Central memory CD8-positive, alpha-beta T cell (primary cell): ENCODE data around the gene FAM83F.

ENCODE experiments used
- ATAC-seq: fragments of 150-1000 bp; cut with Tn5 transposase; replicated peaks from 2 replicates; pipeline ENCODE4 v1.10.0; 2022; ENCODE audit warnings: mild to moderate bottlenecking, moderate FRiP score, moderate number of reproducible peaks; ENCODE audit not compliant: poor library complexity, severe bottlenecking; ENCODE audit errors: extremely low read depth
- DNase-seq, 2 donors: peaks; one replicate each; pipeline ENCODE4 v3.0.0; 2021; ENCODE audit warnings: low spot score in 2 of 2
- H3K27ac Mint-ChIP-seq: one replicate; pipeline ENCODE4 v1.8.0; 2022; ENCODE audit warnings: low read depth, mild to moderate bottlenecking, moderate library complexity, mixed read lengths
- H3K27me3 Mint-ChIP-seq: one replicate; pipeline ENCODE4 v1.8.0; 2022; ENCODE audit warnings: mixed read lengths
- H3K36me3 Mint-ChIP-seq: one replicate; pipeline ENCODE4 v1.8.0; 2022; ENCODE audit warnings: mild to moderate bottlenecking, moderate library complexity, mixed read lengths; ENCODE audit not compliant: insufficient read depth
- H3K4me1 Mint-ChIP-seq: one replicate; pipeline ENCODE4 v1.8.0; 2022; ENCODE audit warnings: mixed read lengths
- H3K4me3 Mint-ChIP-seq: one replicate; pipeline ENCODE4 v1.8.0; 2022; ENCODE audit warnings: mild to moderate bottlenecking, moderate library complexity, mixed read lengths
- H3K9me3 Mint-ChIP-seq: one replicate; pipeline ENCODE4 v1.8.0; 2022; ENCODE audit warnings: mixed read lengths

Gene FAM83F

DNA sequence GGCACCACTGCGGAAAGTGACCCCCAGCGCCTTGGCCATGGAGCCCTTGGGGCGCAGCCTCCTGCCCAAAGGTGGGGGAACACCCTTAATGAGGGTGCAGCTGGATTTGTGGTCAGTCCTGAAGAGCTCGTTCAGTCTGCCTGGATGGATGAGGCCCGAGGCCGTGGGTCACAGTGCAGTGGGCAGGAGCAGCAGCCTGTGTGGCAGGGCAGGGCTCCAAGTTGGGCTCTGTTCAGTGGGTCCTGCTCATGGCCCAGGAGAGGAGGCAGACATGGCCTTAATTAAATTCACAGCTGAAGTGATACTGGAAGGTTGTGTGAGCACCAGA is 33.3 kb downstream of the FAM83F start:
- no peaks in the 10 kb centered on the region for H3K36me3 Mint-ChIP-seq
- no peaks in the 10 kb centered on the region for H3K27me3 Mint-ChIP-seq
- no peak overlapping the region for H3K27ac Mint-ChIP-seq
- ATAC-seq, result no peak
- DNase-seq, result no peak
- H3K4me1 Mint-ChIP-seq, result no peaks in the 10 kb centered on the region
- no peak overlapping the region for H3K4me3 Mint-ChIP-seq
- no peaks in the 10 kb centered on the region for H3K9me3 Mint-ChIP-seq

DNA sequence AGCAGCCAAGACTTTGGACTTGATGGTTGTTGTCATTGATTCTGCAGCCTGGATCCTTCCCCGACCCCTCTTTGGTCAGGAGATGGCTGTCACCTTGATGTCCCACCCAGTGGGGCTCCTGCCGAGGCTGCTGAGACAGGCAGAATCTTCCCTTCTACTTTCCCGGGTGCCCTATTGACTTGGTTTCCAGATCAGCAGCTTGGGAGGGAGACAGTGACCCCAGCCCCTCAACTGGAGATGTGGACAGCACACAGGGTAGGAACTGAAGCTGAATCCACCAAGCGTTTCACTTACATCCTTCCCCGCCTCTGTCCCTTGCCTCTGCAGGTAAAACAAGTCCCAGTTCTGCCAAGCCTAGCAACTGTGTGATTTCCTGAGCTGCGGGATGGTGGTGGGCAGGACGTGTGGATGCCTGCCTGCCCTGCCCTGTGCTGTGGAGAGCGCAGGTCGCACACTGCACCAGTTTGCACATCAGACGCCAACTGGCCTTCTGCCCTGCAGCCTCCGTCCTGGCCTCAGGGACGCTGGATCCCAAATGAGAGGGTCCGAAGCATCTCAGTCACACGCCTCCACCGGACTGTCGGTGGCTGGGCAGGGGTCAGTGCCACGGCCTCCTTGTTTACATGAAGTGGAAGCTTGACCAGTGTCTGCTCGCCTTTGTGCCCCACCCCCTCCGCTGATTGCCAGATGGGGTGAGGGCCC is 34.6 kb downstream of the FAM83F start:
- ATAC-seq (no peak), DNase-seq (no peak)
- H3K4me3 Mint-ChIP-seq, result no peak overlapping the region
- H3K4me1 Mint-ChIP-seq, result no peaks in the 10 kb centered on the region
- H3K27me3 Mint-ChIP-seq, result no peaks in the 10 kb centered on the region
- no peaks in the 10 kb centered on the region for H3K36me3 Mint-ChIP-seq
- H3K9me3 Mint-ChIP-seq, result no peaks in the 10 kb centered on the region
- no peak overlapping the region for H3K27ac Mint-ChIP-seq

DNA sequence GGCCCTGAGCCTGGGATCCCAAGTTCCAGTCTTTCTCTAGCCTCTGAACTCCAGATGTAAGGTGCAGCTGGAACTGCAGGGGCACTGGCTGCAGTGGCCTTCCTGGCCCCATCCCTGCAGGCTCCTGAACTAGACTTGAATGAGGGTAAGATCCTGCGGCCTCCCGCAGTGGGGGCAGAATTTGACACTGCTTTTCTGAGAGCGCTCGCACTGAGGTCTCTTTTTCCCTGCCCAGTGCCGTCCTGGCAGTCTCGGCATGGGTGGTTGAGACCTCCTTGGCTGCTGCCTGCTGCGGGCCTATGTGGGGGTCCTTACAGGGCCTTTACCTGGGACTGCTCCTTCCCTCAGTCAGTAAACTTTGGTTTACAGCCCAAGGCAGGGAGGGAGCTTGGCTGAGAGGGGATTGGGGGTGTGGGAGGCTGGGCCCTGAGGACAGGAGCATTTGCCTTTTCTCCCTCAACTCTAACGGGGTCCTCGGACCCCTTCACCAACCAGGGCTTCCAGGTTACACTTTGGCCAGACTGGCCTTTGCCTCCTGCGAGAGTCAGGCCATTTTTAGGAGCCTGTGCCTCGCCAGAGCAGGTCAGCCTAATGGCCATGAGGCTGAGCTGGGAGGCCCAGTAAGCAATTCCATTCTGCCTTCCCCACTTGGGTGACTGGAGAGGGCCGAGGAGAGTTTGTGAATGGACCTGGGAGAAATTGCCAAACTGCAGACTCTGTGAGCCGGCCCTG is 35.4 kb downstream of the FAM83F start:
- no peak overlapping the region for H3K4me3 Mint-ChIP-seq
- no peaks in the 10 kb centered on the region for H3K36me3 Mint-ChIP-seq
- DNase-seq, result no peak
- H3K27me3 Mint-ChIP-seq, result no peaks in the 10 kb centered on the region
- ATAC-seq, result no peak
- H3K27ac Mint-ChIP-seq, result no peak overlapping the region
- H3K9me3 Mint-ChIP-seq, result no peaks in the 10 kb centered on the region
- H3K4me1 Mint-ChIP-seq, result no peaks in the 10 kb centered on the region

DNA sequence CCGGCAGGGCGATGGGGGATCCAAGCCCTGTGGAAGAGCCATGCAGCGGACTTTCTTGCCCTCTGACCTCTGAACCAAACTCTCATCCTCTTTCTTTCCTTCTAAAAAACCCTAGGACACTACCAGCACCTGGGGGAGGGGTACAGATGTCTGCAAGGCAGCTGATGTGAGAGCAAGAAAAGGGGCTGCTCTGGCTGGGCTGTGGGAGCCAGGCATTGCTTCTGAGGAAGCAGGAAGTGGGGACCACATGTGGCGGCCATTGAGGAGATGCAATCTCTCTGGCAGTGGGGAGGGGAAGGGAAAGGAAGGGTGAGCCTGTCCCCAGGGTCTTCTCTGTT is 36.0 kb downstream of the FAM83F start:
- ATAC-seq (no peak), DNase-seq (no peak)
- Mint-ChIP-seq H3K4me1 (no peaks in the 10 kb centered on the region), H3K9me3 (no peaks in the 10 kb centered on the region), H3K36me3 (no peaks in the 10 kb centered on the region), H3K4me3 (no peak overlapping the region), H3K27ac (no peak overlapping the region), H3K27me3 (no peaks in the 10 kb centered on the region)

DNA sequence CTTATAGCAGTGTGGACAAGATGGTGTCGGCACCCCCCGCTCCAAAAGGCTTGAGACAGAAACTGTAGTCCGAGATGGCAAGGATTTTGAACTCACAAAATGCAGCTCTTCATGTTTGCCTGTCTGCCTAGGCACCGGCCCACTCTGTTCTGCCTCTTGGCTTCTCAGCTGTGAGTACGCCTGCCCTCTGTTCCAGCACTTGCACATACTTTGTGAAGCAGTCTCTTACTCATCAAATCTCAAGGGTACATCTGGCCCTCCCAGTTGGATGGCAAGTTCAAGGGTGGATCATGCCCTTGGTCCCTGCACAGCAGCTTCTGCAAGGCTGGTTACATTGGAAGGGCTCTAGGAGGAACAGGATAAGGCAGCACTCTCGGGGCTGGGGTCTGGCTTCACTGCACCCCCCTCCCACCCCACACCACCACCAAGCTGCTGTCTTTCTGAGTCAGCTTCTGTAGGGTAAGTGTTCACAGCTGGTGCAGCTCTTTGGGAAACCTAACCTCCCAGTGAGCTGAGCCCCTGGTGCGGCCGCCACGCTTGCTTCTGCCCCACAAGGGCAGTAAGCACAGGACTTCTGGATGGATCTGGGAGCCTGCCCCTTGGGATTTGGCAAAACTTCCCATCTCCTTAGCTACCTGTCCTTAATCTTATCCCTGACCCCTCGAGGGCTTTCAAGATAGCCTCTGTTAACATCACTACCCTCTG is 37.2 kb downstream of the FAM83F start:
- Mint-ChIP-seq H3K27me3 (no peaks in the 10 kb centered on the region), H3K9me3 (no peaks in the 10 kb centered on the region), H3K4me1 (no peaks in the 10 kb centered on the region), H3K27ac (no peak overlapping the region), H3K36me3 (no peaks in the 10 kb centered on the region), H3K4me3 (no peak overlapping the region)
- no peak for DNase-seq
- no peak for ATAC-seq

DNA sequence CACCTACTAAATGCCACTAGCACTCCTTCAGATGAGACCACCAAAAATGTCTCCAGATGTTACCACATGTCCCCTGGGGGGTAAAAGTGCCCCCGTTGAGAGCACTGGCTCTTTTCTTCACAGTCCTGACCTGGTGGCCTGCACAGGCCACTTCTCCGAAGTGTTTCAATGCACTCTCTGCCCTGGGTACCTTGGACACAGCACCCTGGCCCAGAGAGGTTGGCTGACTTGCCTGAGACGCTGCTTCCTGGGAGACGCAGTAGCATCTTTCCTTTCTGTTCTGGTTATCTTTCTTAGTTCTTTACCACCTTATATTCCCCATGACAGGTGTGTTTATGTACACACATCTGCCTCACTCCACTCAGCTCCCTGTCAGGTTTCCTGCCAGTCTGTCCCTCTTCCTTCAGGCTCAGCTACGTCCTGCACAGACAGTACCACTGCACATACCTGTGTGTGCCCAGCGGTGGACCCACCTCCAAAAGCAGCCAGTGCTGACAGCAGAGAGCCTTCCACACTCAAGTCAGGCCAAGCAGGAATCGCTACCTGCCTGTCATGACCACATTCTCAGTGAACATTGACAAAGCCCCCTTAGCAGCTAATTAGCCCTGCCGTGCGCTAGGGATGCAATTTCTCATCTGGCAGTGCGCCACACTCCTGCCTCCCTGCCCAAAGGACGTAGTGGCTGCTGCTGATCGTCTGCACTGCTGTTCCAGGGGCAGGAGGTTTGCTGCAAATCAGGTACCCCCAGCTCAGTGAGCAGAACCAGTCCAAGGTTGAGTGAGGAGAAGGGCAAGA is 39.0 kb downstream of the FAM83F start:
- Mint-ChIP-seq H3K27ac (no peak overlapping the region), H3K4me3 (no peak overlapping the region), H3K9me3 (no peaks in the 10 kb centered on the region)

DNA sequence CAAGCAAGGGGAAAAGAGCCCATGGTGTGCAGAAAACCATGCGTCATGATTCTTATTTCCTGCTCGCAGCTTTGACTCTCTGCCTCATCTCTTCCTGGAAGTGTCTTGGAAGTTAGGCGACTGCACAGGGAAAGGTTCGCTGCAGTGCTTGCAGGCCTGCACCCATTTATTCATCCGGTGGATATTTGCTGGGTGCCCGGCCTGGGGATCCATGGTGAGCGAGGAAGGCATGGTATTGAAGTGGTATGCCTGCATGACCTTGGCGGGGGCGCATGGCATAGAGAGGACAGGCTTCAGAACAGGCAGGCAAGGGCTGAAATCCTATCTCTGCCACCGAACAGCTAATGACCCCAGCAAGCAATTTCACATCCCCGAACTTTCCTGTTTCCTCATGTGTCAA is 40.6 kb downstream of the FAM83F start:
- Mint-ChIP-seq H3K27me3 (peaks cover 30% of the 10 kb centered on the region), H3K9me3 (no peaks in the 10 kb centered on the region), H3K4me1 (no peaks in the 10 kb centered on the region), H3K36me3 (no peaks in the 10 kb centered on the region), H3K27ac (no peak overlapping the region), H3K4me3 (no peak overlapping the region)
- ATAC-seq, result no peak
- no peak for DNase-seq

More for the DNA sequence above, 39.0 kb downstream of the FAM83F start:
- Mint-ChIP-seq H3K27me3 (peaks cover 15% of the 10 kb centered on the region), H3K4me1 (no peaks in the 10 kb centered on the region), H3K36me3 (no peaks in the 10 kb centered on the region)
- ATAC-seq (no peak), DNase-seq (no peak)

DNA sequence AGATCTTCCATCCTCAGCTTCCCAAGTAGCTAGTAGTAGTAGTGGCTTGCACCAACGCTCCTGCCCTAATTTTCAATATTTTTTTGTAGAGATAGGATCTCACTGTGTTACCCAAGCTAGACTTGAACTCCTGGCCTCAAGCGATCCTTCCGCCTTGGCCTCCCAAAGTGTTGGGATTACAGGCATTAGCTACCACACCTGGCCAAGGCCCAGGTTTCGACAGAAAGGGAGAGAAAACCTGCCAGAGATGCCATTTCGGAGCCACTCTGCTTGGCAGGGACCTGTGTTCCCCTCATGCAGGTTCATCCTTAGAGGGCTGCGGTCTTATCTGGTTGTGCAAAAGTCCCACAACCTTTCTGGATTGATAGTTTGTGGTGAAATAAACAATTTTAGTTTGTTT is 41.4 kb downstream of the FAM83F start:
- Mint-ChIP-seq H3K4me1 (no peaks in the 10 kb centered on the region), H3K4me3 (no peak overlapping the region), H3K27me3 (peaks cover 30% of the 10 kb centered on the region), H3K9me3 (no peaks in the 10 kb centered on the region), H3K36me3 (no peaks in the 10 kb centered on the region), H3K27ac (no peak overlapping the region)
- DNase-seq, result no peak
- no peak for ATAC-seq

DNA sequence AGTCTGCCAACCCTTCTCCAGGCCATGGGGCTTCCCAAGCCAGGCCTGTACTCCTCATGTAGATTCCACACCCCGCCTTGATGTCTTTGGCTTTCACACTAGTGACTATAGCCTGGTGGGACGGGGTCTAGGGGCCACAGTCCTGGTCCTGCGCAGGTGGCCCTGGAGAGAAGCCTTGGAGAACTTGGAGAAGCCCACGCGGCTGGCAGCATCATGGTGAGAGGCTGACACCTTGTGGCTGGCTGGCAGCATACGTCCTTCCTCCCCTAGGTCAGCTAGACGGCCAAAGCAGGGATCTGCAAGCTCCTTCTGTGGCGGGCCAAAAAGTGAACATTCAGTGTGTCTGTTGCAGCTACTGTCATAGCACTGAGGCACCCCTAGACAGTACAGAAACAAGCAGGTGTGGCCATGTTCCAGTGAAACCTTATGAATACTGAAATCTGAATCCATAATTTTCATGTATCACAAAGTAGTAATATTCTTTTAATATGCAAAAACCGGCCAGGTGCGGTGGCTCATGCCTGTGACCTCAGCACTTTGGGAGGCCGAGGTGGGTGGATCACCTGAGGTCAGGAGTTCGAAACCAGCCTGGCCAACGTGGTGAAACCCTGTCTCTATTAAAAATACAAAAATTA is 42.0 kb downstream of the FAM83F start:
- Mint-ChIP-seq H3K9me3 (no peaks in the 10 kb centered on the region), H3K36me3 (no peaks in the 10 kb centered on the region), H3K4me1 (no peaks in the 10 kb centered on the region), H3K27me3 (peaks cover 30% of the 10 kb centered on the region), H3K27ac (no peak overlapping the region), H3K4me3 (no peak overlapping the region)
- DNase-seq (no peak), ATAC-seq (peak; percentile 40)

DNA sequence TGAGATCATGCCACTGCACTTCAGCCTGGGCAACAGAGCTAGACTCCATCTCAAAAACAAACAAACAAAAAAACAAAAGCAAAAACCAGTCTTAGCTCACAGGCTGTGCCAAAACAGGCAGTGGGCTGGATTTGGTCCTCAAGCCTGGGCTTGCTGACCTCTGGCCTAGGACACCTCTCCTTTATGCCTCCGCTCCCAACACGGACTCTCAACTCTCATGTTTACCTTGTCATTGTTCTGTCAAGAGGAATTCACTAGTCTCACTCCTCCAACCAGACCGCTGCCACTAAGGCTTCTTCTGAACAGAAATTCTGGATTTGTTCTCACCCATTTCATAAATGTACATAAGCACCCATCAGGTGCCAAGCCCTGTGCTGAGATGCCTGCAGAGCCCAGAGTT is 42.6 kb downstream of the FAM83F start:
- no peaks in the 10 kb centered on the region for H3K36me3 Mint-ChIP-seq
- ATAC-seq, result no peak

DNA sequence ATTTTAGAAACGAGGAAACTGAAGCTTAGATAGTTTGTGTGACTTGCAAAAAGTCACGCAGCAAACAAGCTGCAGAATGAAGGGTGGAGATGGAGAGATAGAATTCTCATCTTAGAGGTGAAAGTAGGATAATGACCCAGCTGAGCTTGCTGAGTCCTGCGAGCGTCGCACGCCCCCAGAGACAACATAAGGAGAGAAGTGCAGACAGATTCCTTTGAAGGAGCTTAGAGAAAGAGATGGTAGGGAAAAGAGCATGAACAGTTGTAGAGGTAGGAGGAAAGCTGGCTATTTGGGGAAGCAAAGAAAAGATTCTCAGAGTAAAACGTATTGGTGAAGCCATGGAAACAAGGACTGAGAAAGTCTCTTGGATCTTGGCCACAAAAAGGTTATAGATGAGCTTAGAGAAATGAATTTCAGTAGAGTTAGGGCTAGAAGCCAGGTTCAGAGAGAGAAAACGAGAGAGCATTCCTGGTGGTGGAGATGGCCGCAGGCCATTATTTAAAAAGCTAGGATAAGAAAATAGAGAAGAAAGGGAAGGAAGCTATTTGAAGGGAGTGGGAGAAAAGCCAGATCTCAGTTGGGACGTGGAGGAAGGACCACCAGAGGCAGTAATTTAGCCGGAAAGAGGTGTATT is 44.8 kb downstream of the FAM83F start:
- no peak for DNase-seq
- H3K4me1 Mint-ChIP-seq, result peaks cover 8% of the 10 kb centered on the region
- H3K9me3 Mint-ChIP-seq, result no peaks in the 10 kb centered on the region
- peaks cover 30% of the 10 kb centered on the region for H3K27me3 Mint-ChIP-seq
- no peak for ATAC-seq
- no peak overlapping the region for H3K27ac Mint-ChIP-seq
- no peak overlapping the region for H3K4me3 Mint-ChIP-seq
- H3K36me3 Mint-ChIP-seq, result peaks cover 7% of the 10 kb centered on the region

More for the DNA sequence above, 42.6 kb downstream of the FAM83F start:
- H3K4me1 Mint-ChIP-seq, result no peaks in the 10 kb centered on the region
- DNase-seq, result no peak
- no peak overlapping the region for H3K4me3 Mint-ChIP-seq
- H3K27me3 Mint-ChIP-seq, result peaks cover 30% of the 10 kb centered on the region
- H3K27ac Mint-ChIP-seq, result no peak overlapping the region
- H3K9me3 Mint-ChIP-seq, result no peaks in the 10 kb centered on the region

DNA sequence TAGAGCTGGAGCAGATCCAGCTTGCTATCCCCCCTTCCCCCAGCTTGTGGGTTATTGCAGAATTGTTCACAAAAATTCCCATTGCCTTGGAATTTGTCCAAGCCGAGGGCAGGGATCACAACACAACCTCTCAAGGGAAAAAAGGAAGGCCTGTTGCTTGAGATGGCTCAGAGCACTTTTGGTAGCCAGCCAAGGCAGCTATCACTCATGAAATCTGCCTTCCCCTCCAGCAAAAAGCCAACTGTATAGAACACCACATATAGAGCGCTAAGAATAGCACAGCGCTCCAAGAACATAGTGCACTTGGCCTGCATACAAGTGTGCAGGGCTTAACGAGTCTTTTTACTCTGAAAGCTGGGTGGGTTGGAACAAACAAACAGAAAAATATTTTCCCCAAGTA is 46.2 kb downstream of the FAM83F start:
- no peaks in the 10 kb centered on the region for H3K9me3 Mint-ChIP-seq
- DNase-seq, result no peak
- H3K27me3 Mint-ChIP-seq, result peaks cover 30% of the 10 kb centered on the region

More for the DNA sequence above, 46.2 kb downstream of the FAM83F start:
- ATAC-seq, result no peak
- peaks cover 13% of the 10 kb centered on the region for H3K36me3 Mint-ChIP-seq
- H3K4me3 Mint-ChIP-seq, result no peak overlapping the region
- H3K4me1 Mint-ChIP-seq, result peaks cover 10% of the 10 kb centered on the region
- H3K27ac Mint-ChIP-seq, result no peak overlapping the region
